ENCODE data around the gene OSBPL9.

GRCh38 chr1:51621161-51621560, 4.3 kb downstream of the OSBPL9 start:
- TF ChIP-seq FOXP2 (optimal IDR thresholded peaks at IDR 0.05; ENCODE audit: control extremely low read depth, extremely low read length, insufficient read depth) (no peak), POLR2AphosphoS5 (IDR thresholded peaks at IDR 0.05; ENCODE audit: borderline replicate concordance, low read depth, low read length) (no peak)
